NCI-H82 treated with DMSO at 0.1 percent for 48 hours (cell line): ENCODE data around the gene KCNQ4.

Source experiments
- DNase-seq: peaks from one replicate; lab custom pipeline; 2025; ENCODE audit not compliant: unreplicated experiment; lab: John Stamatoyannopoulos, UW

KCNQ4 gene

GRCh38 chr1:40857737-40858136, 74.2 kb downstream of the KCNQ4 start:
- peak; percentile 78 for DNase-seq

GRCh38 chr1:40858856-40859416, 75.3 kb downstream of the KCNQ4 start:
- peak; percentile 44 for DNase-seq

GRCh38 chr1:40860706-40861223, 77.2 kb downstream of the KCNQ4 start:
- no peak for DNase-seq

GRCh38 chr1:40861224-40862003, 77.8 kb downstream of the KCNQ4 start:
- no peak for DNase-seq

- peak; percentile 87 for DNase-seq
These were observed 78.6 kb downstream of the KCNQ4 start, which contains the start of gene CITED4 for GRCh38 chr1:40862008-40862863. TSS of gene CITED4 (minus strand) at chr1:40862363. CDS start at chr1:40862127, 236 bp downstream.

GRCh38 chr1:40868051-40868723, 84.6 kb downstream of the KCNQ4 start:
- no peak for DNase-seq

GRCh38 chr1:40870135-40870728, 86.6 kb downstream of the KCNQ4 start:
- DNase-seq: no peak

- peak; percentile 78 for DNase-seq
These were observed 88.7 kb downstream of the KCNQ4 start for GRCh38 chr1:40872276-40872675.

GRCh38 chr1:40873863-40874472, 90.4 kb downstream of the KCNQ4 start:
- DNase-seq: no peak

- no peak for DNase-seq
These were observed 92.8 kb downstream of the KCNQ4 start for GRCh38 chr1:40876436-40876761.

GRCh38 chr1:40876891-40877290, 93.3 kb downstream of the KCNQ4 start:
- DNase-seq: no peak

- DNase-seq: peak; percentile 64
These were observed 94.1 kb downstream of the KCNQ4 start for GRCh38 chr1:40877698-40878097.

- DNase-seq: no peak
These were observed 95.3 kb downstream of the KCNQ4 start for GRCh38 chr1:40878906-40879305.

GRCh38 chr1:40879482-40880175, 96.0 kb downstream of the KCNQ4 start:
- no peak for DNase-seq

- DNase-seq: no peak
These were observed 97.4 kb downstream of the KCNQ4 start for GRCh38 chr1:40880813-40881549.

- no peak for DNase-seq
These were observed 100.6 kb downstream of the KCNQ4 start for GRCh38 chr1:40884055-40884795.

GRCh38 chr1:40886318-40887011, 102.9 kb downstream of the KCNQ4 start:
- DNase-seq: no peak

GRCh38 chr1:40887012-40887378, 103.4 kb downstream of the KCNQ4 start:
- DNase-seq: no peak
